Epithelial cell of esophagus (primary cell): ENCODE data around the gene PPP1R9A.

Source experiments
- DNase-seq: peaks from one replicate; pipeline ENCODE4 v3.0.0; 2010; ENCODE audit warnings: low read depth
- H3K4me3 ChIP-seq: 2 replicates; pipeline ENCODE4 v1.5.1; 2011; ENCODE audit warnings: mild to moderate bottlenecking, low read length, control low read depth
- TF ChIP-seq, protein P1 (sequence below): IDR thresholded peaks from 2 replicates; pipeline ENCODE4 v1.5.1; 2011; ENCODE audit warnings: low read depth, mild to moderate bottlenecking, low read length, control low read depth, inconsistent platforms; ENCODE audit not compliant: insufficient read depth; ENCODE audit errors: missing control alignments

PPP1R9A gene

DNA sequence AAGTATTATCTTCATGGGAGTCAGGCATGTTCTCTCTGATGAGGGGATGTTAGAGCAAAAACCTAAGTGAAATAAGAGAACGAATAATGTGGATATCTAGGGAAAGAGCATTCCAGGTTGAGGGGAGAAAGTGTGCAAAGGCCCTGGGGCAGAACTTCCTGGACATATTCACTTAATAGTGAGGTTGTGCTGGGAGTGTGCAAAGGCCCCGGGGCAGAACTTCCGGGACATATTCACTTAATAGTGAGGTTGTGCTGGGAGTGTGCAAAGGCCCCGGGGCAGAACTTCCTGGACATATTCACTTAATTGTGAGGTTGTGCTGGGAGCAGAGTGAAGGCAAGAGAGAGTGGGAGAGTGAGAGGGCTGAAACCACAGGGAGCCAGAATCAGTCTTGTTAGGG, 405.2 kb downstream of the PPP1R9A start:
- TF ChIP-seq, protein P1, sequence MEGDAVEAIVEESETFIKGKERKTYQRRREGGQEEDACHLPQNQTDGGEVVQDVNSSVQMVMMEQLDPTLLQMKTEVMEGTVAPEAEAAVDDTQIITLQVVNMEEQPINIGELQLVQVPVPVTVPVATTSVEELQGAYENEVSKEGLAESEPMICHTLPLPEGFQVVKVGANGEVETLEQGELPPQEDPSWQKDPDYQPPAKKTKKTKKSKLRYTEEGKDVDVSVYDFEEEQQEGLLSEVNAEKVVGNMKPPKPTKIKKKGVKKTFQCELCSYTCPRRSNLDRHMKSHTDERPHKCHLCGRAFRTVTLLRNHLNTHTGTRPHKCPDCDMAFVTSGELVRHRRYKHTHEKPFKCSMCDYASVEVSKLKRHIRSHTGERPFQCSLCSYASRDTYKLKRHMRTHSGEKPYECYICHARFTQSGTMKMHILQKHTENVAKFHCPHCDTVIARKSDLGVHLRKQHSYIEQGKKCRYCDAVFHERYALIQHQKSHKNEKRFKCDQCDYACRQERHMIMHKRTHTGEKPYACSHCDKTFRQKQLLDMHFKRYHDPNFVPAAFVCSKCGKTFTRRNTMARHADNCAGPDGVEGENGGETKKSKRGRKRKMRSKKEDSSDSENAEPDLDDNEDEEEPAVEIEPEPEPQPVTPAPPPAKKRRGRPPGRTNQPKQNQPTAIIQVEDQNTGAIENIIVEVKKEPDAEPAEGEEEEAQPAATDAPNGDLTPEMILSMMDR, result no peak
- no peak overlapping the region for H3K4me3 ChIP-seq
- no peak for DNase-seq

DNA sequence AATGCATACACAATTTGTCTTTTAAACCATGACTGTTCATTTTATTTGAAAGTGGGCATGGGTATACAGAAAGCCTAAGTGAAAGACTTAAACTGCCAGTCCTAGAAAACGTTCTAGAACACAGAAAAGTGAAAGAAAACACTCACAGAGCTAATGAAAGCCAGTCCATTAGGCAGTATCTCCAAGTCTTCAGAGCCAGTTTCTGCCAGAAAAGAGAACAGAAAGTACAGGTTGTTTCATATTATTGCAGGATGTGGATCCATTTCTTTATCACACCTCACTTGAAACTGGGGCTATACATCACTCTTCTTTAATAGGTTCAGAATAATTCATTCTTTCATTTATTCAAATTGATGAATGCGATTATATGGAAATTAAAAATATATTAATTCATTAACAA, 409.2 kb downstream of the PPP1R9A start:
- TF ChIP-seq, protein P1, result no peak
- no peak for DNase-seq

DNA sequence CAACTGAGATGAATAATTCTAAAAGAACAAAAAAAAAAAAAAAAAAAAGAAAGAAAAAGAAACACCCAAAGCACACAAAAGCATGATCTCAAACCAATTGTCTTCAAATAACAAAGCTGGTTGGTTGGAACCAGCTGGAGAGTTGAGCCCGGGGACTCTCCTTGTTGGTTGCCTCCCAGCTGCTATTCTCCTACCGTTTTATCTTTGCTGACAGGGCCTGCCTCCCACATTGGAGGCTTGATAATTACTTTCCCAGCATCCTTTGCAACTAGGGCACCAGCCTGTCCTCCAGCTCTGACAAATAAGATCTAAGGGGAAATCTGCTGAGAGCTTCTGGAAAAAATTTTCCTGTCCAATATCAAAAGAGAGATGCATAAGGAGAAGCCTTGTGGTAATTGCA, 410.2 kb downstream of the PPP1R9A start:
- DNase-seq, result no peak
- TF ChIP-seq, protein P1, result no peak
- no peak overlapping the region for H3K4me3 ChIP-seq

More for the DNA sequence above, 409.2 kb downstream of the PPP1R9A start:
- no peak overlapping the region for H3K4me3 ChIP-seq

DNA sequence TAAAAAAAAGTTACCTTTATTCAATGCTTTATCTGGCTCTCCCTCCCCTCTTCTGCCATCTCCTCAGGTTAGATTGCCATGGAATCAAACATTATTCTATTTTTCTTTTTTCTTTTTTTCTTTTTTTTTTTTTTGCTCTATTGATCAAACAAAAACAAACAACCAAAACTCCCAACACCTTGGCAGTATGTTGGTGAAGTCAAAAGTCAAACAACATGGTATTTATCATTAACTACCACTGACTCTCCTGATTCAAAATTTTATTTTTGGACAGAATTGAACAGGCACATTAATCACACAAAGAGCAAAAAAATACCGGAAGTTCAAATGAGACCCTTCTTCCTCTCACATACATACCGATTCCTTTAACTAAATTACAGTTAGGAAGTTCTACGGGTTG, 410.6 kb downstream of the PPP1R9A start:
- H3K4me3 ChIP-seq, result no peak overlapping the region
- DNase-seq, result no peak
- TF ChIP-seq, protein P1, result no peak

DNA sequence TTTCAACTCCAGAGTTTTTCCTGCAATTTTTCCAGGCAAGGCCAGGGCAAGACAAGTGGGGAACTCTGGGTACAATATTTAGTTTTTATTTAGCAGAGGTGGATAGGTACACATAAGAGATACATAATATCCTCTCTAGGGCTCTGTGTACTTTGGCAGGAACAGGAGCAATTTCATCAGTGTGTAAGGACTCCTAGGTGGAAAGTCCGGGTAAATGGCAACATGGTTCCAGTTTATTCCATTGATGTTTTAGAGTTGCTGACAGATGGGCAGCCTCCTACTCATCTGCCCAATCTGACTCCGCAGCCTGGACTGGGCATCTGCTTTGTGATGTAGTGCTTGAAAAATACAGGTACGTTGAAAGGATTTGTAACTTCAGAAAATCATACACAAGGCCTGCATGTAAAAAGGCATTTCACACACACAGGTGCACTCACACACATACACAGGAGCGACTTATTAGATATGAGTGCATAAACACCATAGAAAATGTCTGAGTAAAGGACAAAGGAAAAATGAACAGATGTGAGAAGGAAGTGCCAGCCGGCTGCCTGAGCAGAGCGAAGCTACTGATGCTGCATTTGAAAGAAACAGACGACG, 411.2 kb downstream of the PPP1R9A start:
- DNase-seq, result no peak
- H3K4me3 ChIP-seq, result no peak overlapping the region
- TF ChIP-seq, protein P1, result no peak

DNA sequence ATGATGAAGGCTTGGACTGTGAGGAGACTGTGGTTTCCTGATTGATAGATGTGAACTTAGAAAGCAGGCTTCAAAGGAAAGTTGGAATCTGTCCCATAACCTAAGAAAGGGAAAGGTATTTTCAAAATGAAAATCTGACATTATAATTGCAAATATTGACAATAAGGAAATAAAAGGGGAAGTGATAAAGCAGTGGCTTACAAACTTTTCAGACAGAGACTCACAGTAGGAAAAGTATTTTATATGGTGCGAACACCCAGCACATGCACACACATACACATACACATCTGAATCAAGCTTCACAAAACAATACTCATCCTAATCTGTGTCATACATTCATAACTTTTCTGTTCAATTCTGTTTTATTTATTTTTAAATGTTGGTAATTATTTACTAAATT, 412.2 kb downstream of the PPP1R9A start:
- TF ChIP-seq, protein P1, result no peak
- H3K4me3 ChIP-seq, result no peak overlapping the region
- DNase-seq, result no peak

DNA sequence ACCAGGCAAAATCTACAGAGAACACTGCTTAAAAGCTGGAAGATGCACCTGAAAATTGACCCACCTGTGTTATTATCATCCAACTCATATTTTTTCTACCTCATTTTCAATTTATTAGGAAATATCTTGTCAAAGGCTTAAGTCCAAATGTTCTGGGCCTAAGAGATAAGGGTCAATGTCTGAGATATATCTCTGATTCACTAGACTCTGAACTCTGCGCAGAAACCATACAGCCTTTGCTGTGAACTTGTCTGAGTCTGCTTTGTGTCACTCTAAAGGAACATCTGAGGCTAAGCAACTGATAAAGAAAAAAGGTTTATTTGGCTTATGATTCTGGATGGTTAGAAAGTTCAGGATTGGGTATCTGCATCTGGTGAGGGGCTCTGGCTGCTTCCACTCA, 413.3 kb downstream of the PPP1R9A start:
- TF ChIP-seq, protein P1, result no peak
- no peak overlapping the region for H3K4me3 ChIP-seq
- DNase-seq, result no peak
